ENCODE results near the gene MAN2B2. TPM values are rescaled to one million over a fixed set of nuclear protein-coding genes. Genes with fewer than 3 reads are reported as not detected.

Gene MAN2B2
- total and polyA plus RNA-seq, 7 experiments from 2014 or later: 10.5 to 56.2 (median 32.3) TPM

- Mint-ChIP-seq H3K9me3 (peaks cover 0 to 3% (median 0%) of the 10 kb centered on the region in 11 donors), H3K4me3 (no peak overlapping the region), H3K27ac (no peak overlapping the region), H3K4me1 (peaks cover 0 to 15% (median 10%) of the 10 kb centered on the region in 7 donors), H3K27me3 (peaks cover 0 to 49% (median 0%) of the 10 kb centered on the region in 5 donors), H3K36me3 (peaks cover 0 to 4% (median 0%) of the 10 kb centered on the region in 5 donors)
- Histone ChIP-seq H3K27ac (ENCODE audit: low read depth, low read length) (no peak overlapping the region), H3K27me3 (ENCODE audit: control insufficient read depth in 2 of 2, insufficient read depth in 2 of 2, low read length in 2 of 2) (peaks cover 0 to 2% of the 10 kb centered on the region in 2 donors), H3K4me1 (ENCODE audit: control insufficient read depth in 2 of 2, insufficient read depth in 2 of 2, low read length in 2 of 2) (peaks cover 4 to 12% of the 10 kb centered on the region in 2 donors), H3K36me3 (ENCODE audit: control insufficient read depth in 2 of 3, insufficient read depth in 3 of 3, low read length in 3 of 3) (no peaks in the 10 kb centered on the region), H3K4me3 (ENCODE audit: low read length) (no peak overlapping the region), H3K9me3 (ENCODE audit: control insufficient read depth in 2 of 3, low read length in 3 of 3) (no peaks in the 10 kb centered on the region)
- intact Hi-C loops (cut with micrococcal nuclease): no loop called here
- ATAC-seq (no peak), DNase-seq (no peak)
- CTCF ChIA-PET: no interaction called here
- POLR2A ChIA-PET: interaction anchor here (1.1 to 6.6 kb wide), 3 partner anchors 11 to 83 kb away, joined by 3 to 90 read pairs (median 48); partner anchors contain the start of gene MRFAP1
These were observed 85.4 kb downstream of the MAN2B2 start for GRCh38 chr4:6660430-6660829.

- Mint-ChIP-seq H3K9me3 (peaks cover 0 to 1% (median 0%) of the 10 kb centered on the region in 11 donors), H3K4me1 (peaks cover 0 to 15% (median 10%) of the 10 kb centered on the region in 7 donors), H3K27me3 (peaks cover 0 to 49% (median 0%) of the 10 kb centered on the region in 5 donors), H3K4me3 (peak overlapping the region in 3 of 10 donors; percentile 5 to 37 (median 9)), H3K27ac (no peak overlapping the region), H3K36me3 (no peaks in the 10 kb centered on the region)
- H3K9me3 ChIP-seq (ENCODE audit: control insufficient read depth in 2 of 3, low read length in 3 of 3): no peaks in the 10 kb centered on the region
- no peak overlapping the region for H3K4me3 ChIP-seq (ENCODE audit: low read length)
- ATAC-seq (no peak), DNase-seq (no peak)
- intact Hi-C loops (cut with micrococcal nuclease): no loop called here
- no peak overlapping the region for H3K27ac ChIP-seq (ENCODE audit: low read depth, low read length)
- H3K36me3 ChIP-seq (ENCODE audit: control insufficient read depth in 2 of 3, insufficient read depth in 3 of 3, low read length in 3 of 3): no peaks in the 10 kb centered on the region
- peaks cover 4 to 12% of the 10 kb centered on the region in 2 donors for H3K4me1 ChIP-seq (ENCODE audit: control insufficient read depth in 2 of 2, insufficient read depth in 2 of 2, low read length in 2 of 2)
- CTCF ChIA-PET: interaction anchor here (0.7 to 1.4 kb wide), 2 partner anchors 10 to 12 kb away, joined by 3 to 4 read pairs; no protein-coding TSS in a partner anchor
- H3K27me3 ChIP-seq (ENCODE audit: control insufficient read depth in 2 of 2, insufficient read depth in 2 of 2, low read length in 2 of 2): peaks cover 0 to 2% of the 10 kb centered on the region in 2 donors
- POLR2A ChIA-PET: interaction anchor here (0.7 to 4.3 kb wide), 6 partner anchors 11 to 54 kb away, joined by 3 to 55 read pairs (median 10); partner anchors contain the start of genes BLOC1S4, MRFAP1 and MRFAP1L1
These were observed 87.6 kb downstream of the MAN2B2 start for GRCh38 chr4:6662591-6662990.

GRCh38 chr4:6663596-6664393 is 88.8 kb downstream of the MAN2B2 start:
- CTCF ChIA-PET: interaction anchor here (0.8 to 2.8 kb wide), 7 partner anchors 9 to 210 kb away, joined by 3 to 15 read pairs (median 3); a partner anchor contains a TSS
- peak overlapping the region; percentile 35 for H3K4me3 ChIP-seq (ENCODE audit: low read length)

GRCh38 chr4:6665320-6665654 is 90.3 kb downstream of the MAN2B2 start:
- Mint-ChIP-seq H3K4me3 (no peak overlapping the region), H3K9me3 (peaks cover 0 to 1% (median 0%) of the 10 kb centered on the region in 11 donors), H3K36me3 (peaks cover 0 to 10% (median 0%) of the 10 kb centered on the region in 5 donors), H3K27me3 (peaks cover 0 to 37% (median 0%) of the 10 kb centered on the region in 5 donors), H3K27ac (no peak overlapping the region), H3K4me1 (peaks cover 0 to 4% (median 0%) of the 10 kb centered on the region in 7 donors)
- ATAC-seq (no peak), DNase-seq (no peak)
- no peak overlapping the region for H3K27ac ChIP-seq (ENCODE audit: low read depth, low read length)
- peaks cover 0 to 7% of the 10 kb centered on the region in 2 donors for H3K4me1 ChIP-seq (ENCODE audit: control insufficient read depth in 2 of 2, insufficient read depth in 2 of 2, low read length in 2 of 2)
- no peak overlapping the region for H3K4me3 ChIP-seq (ENCODE audit: low read length)
- ChIA-PET POLR2A (interaction anchor here (0.6 to 3.5 kb wide), 4 partner anchors 11 to 51 kb away, joined by 3 to 44 read pairs (median 9); partner anchors contain the start of genes BLOC1S4 and MRFAP1), CTCF (interaction anchor here (2.8 kb wide), 1 partner anchor 9 kb away, joined by 15 read pairs; a partner anchor contains a TSS)
- no peaks in the 10 kb centered on the region for H3K9me3 ChIP-seq (ENCODE audit: control insufficient read depth in 2 of 3, low read length in 3 of 3)
- H3K36me3 ChIP-seq (ENCODE audit: control insufficient read depth in 2 of 3, insufficient read depth in 3 of 3, low read length in 3 of 3): no peaks in the 10 kb centered on the region
- H3K27me3 ChIP-seq (ENCODE audit: control insufficient read depth in 2 of 2, insufficient read depth in 2 of 2, low read length in 2 of 2): peaks cover 0 to 2% of the 10 kb centered on the region in 2 donors
- intact Hi-C loops (cut with micrococcal nuclease): loop anchor here in 1 of 2 donors (2.0 kb wide), 1 partner anchor 24 kb away; the partner anchor contains the start of gene MRFAP1

More at GRCh38 chr4:6663596-6664393, 88.8 kb downstream of the MAN2B2 start:
- Mint-ChIP-seq H3K36me3 (no peaks in the 10 kb centered on the region), H3K27me3 (peaks cover 0 to 49% (median 0%) of the 10 kb centered on the region in 5 donors), H3K4me3 (peak overlapping the region in 7 of 10 donors; percentile 12 to 81 (median 38)), H3K27ac (peak overlapping the region in 1 of 9 donors; percentile 55), H3K9me3 (peaks cover 0 to 1% (median 0%) of the 10 kb centered on the region in 11 donors), H3K4me1 (peaks cover 0 to 9% (median 5%) of the 10 kb centered on the region in 7 donors)
- DNase-seq (no peak), ATAC-seq (no peak)
- Histone ChIP-seq H3K4me1 (ENCODE audit: control insufficient read depth in 2 of 2, insufficient read depth in 2 of 2, low read length in 2 of 2) (peaks cover 4 to 12% of the 10 kb centered on the region in 2 donors), H3K27me3 (ENCODE audit: control insufficient read depth in 2 of 2, insufficient read depth in 2 of 2, low read length in 2 of 2) (peaks cover 0 to 2% of the 10 kb centered on the region in 2 donors), H3K36me3 (ENCODE audit: control insufficient read depth in 2 of 3, insufficient read depth in 3 of 3, low read length in 3 of 3) (no peaks in the 10 kb centered on the region), H3K27ac (ENCODE audit: low read depth, low read length) (no peak overlapping the region), H3K9me3 (ENCODE audit: control insufficient read depth in 2 of 3, low read length in 3 of 3) (no peaks in the 10 kb centered on the region)
- POLR2A ChIA-PET: interaction anchor here (0.5 to 4.3 kb wide), 8 partner anchors 9 to 223 kb away, joined by 3 to 55 read pairs (median 5); partner anchors contain the start of genes BLOC1S4, MRFAP1 and MRFAP1L1
- intact Hi-C loops (cut with micrococcal nuclease): loop anchor here (1.0 to 2.0 kb wide), 2 partner anchors 10 to 23 kb away; partner anchors contain the start of gene MRFAP1 (in 1 of the 2)

- Histone ChIP-seq H3K4me1 (ENCODE audit: control insufficient read depth in 2 of 2, insufficient read depth in 2 of 2, low read length in 2 of 2) (peaks cover 0 to 7% of the 10 kb centered on the region in 2 donors), H3K27ac (ENCODE audit: low read depth, low read length) (no peak overlapping the region), H3K27me3 (ENCODE audit: control insufficient read depth in 2 of 2, insufficient read depth in 2 of 2, low read length in 2 of 2) (no peaks in the 10 kb centered on the region), H3K9me3 (ENCODE audit: control insufficient read depth in 2 of 3, low read length in 3 of 3) (no peaks in the 10 kb centered on the region), H3K36me3 (ENCODE audit: control insufficient read depth in 2 of 3, insufficient read depth in 3 of 3, low read length in 3 of 3) (no peaks in the 10 kb centered on the region), H3K4me3 (ENCODE audit: low read length) (no peak overlapping the region)
- H3K4me1 Mint-ChIP-seq: peaks cover 0 to 6% (median 4%) of the 10 kb centered on the region in 7 donors
- H3K27me3 Mint-ChIP-seq: peaks cover 0 to 9% (median 0%) of the 10 kb centered on the region in 5 donors
- H3K27ac Mint-ChIP-seq: no peak overlapping the region
- intact Hi-C loops (cut with micrococcal nuclease): no loop called here
- ATAC-seq (no peak), DNase-seq (no peak)
- H3K9me3 Mint-ChIP-seq: peaks cover 0 to 2% (median 0%) of the 10 kb centered on the region in 11 donors
- CTCF ChIA-PET: interaction anchor here (0.7 kb wide), 1 partner anchor 277 kb away, joined by 4 read pairs; no protein-coding TSS in a partner anchor
- H3K36me3 Mint-ChIP-seq: peaks cover 0 to 14% (median 3%) of the 10 kb centered on the region in 5 donors
- POLR2A ChIA-PET: interaction anchor here (0.6 kb wide), 1 partner anchor 1747 kb away, joined by 3 read pairs; no protein-coding TSS in a partner anchor
- no peak overlapping the region for H3K4me3 Mint-ChIP-seq
These were observed 93.4 kb downstream of the MAN2B2 start for GRCh38 chr4:6668391-6668790.

GRCh38 chr4:6671648-6672047 is 96.7 kb downstream of the MAN2B2 start:
- POLR2A ChIA-PET: interaction anchor here (1.0 to 12.6 kb wide), 7 partner anchors 9 to 203 kb away, joined by 3 to 696 read pairs (median 55); partner anchors contain the start of genes BLOC1S4, KIAA0232, MRFAP1 and MRFAP1L1
- Histone ChIP-seq H3K36me3 (ENCODE audit: control insufficient read depth in 2 of 3, insufficient read depth in 3 of 3, low read length in 3 of 3) (peaks cover 0 to 15% (median 11%) of the 10 kb centered on the region in 3 experiments), H3K27ac (ENCODE audit: low read depth, low read length) (no peak overlapping the region), H3K27me3 (ENCODE audit: control insufficient read depth in 2 of 2, insufficient read depth in 2 of 2, low read length in 2 of 2) (no peaks in the 10 kb centered on the region), H3K9me3 (ENCODE audit: control insufficient read depth in 2 of 3, low read length in 3 of 3) (no peaks in the 10 kb centered on the region), H3K4me1 (ENCODE audit: control insufficient read depth in 2 of 2, insufficient read depth in 2 of 2, low read length in 2 of 2) (peaks cover 19% of the 10 kb centered on the region in 2 donors), H3K4me3 (ENCODE audit: low read length) (no peak overlapping the region)
- CTCF ChIA-PET: no interaction called here
- intact Hi-C loops (cut with micrococcal nuclease): loop anchor here in 1 of 2 donors (5.0 kb wide), 1 partner anchor 94 kb away; the partner anchor contains the start of gene MAN2B2
- H3K27me3 Mint-ChIP-seq: peaks cover 0 to 3% (median 0%) of the 10 kb centered on the region in 5 donors
- peaks cover 4 to 32% (median 24%) of the 10 kb centered on the region in 5 donors for H3K36me3 Mint-ChIP-seq
- peaks cover 20 to 32% (median 31%) of the 10 kb centered on the region in 7 donors for H3K4me1 Mint-ChIP-seq
- no peak overlapping the region for H3K27ac Mint-ChIP-seq
- no peak overlapping the region for H3K4me3 Mint-ChIP-seq
- DNase-seq (no peak), ATAC-seq (no peak)
- peaks cover 0 to 10% (median 0%) of the 10 kb centered on the region in 11 donors for H3K9me3 Mint-ChIP-seq

Measured in naive thymus-derived CD4-positive, alpha-beta T cell (primary cell).